HG02981 (cell line): ENCODE results near the gene ANKRD65.
"Not testable (repeated sequence)": the region's sequence is repeated elsewhere in the genome, so short reads cannot be mapped to it uniquely, and the experiment has no call there.

Source experiments
- ATAC-seq: cut with Tn5 transposase; IDR thresholded peaks from one replicate; pipeline ENCODE4 v1.9.1; 2021; ENCODE audit warnings: mild to moderate bottlenecking, moderate library complexity; ENCODE audit not compliant: unreplicated experiment

The ANKRD65 gene

GRCh38 chr1:1418464-1419362 is 2.4 kb downstream of the ANKRD65 start:
- no peak for ATAC-seq

- ATAC-seq: not testable (repeated sequence)
These were observed 3.1 kb downstream of the ANKRD65 start for GRCh38 chr1:1417825-1418463.

GRCh38 chr1:1417396-1417795 is 3.7 kb downstream of the ANKRD65 start:
- not testable (repeated sequence) for ATAC-seq

- ATAC-seq: no peak
These were observed 5.3 kb downstream of the ANKRD65 start for GRCh38 chr1:1415751-1416150.

GRCh38 chr1:1412311-1412902 is 8.7 kb downstream of the ANKRD65 start:
- not testable (repeated sequence) for ATAC-seq

- no peak for ATAC-seq
These were observed 9.4 kb downstream of the ANKRD65 start for GRCh38 chr1:1411626-1412025.

- not testable (repeated sequence) for ATAC-seq
These were observed 10.8 kb downstream of the ANKRD65 start for GRCh38 chr1:1410238-1410637.

- ATAC-seq: no peak
These were observed 13.3 kb downstream of the ANKRD65 start for GRCh38 chr1:1407636-1408318.

GRCh38 chr1:1406821-1407635 is 14.0 kb downstream of the ANKRD65 start, which contains the start of gene MRPL20:
Gene MRPL20 (minus strand): TSS chr1:1407293. CDS start chr1:1407217, 76 bp downstream.
- ATAC-seq: peak; percentile 87

- ATAC-seq: no peak
These were observed 14.8 kb downstream of the ANKRD65 start for GRCh38 chr1:1406101-1406820.

GRCh38 chr1:1403653-1404052 is 17.4 kb downstream of the ANKRD65 start:
- ATAC-seq: no peak

GRCh38 chr1:1402901-1403392 is 18.1 kb downstream of the ANKRD65 start:
- not testable (repeated sequence) for ATAC-seq

- no peak for ATAC-seq
These were observed 18.8 kb downstream of the ANKRD65 start for GRCh38 chr1:1402072-1402900.

GRCh38 chr1:1401457-1402010 is 19.5 kb downstream of the ANKRD65 start:
- no peak for ATAC-seq

GRCh38 chr1:1400576-1401456 is 20.3 kb downstream of the ANKRD65 start:
- no peak for ATAC-seq

- peak; percentile 4 for ATAC-seq
These were observed 21.1 kb downstream of the ANKRD65 start for GRCh38 chr1:1399872-1400575.
